Thyroid gland (tissue), 4 donors: ENCODE results near the gene ACVR1.

ENCODE experiments used
- CTCF ChIP-seq, 6 experiments: fragments of 200-600 bp in 3 of 6; fragments of 450-650 bp in 3 of 6; sonication (generic) in 3 of 6; IDR thresholded peaks; one replicate each; pipeline ENCODE4 v1.5.1; 2016 to 2019; ENCODE audit warnings: antibody characterized with exemption in 6 of 6, mild to moderate bottlenecking in 2 of 6, inconsistent platforms in 1 of 6, moderate library complexity in 1 of 6
- POLR2A ChIP-seq, 2 donors: fragments of 450-650 bp; IDR thresholded peaks; one replicate each; pipeline ENCODE4 v1.6.1; 2017; ENCODE audit warnings: antibody characterized with exemption in 2 of 2, mild to moderate bottlenecking in 2 of 2, moderate library complexity in 1 of 2

DNA sequence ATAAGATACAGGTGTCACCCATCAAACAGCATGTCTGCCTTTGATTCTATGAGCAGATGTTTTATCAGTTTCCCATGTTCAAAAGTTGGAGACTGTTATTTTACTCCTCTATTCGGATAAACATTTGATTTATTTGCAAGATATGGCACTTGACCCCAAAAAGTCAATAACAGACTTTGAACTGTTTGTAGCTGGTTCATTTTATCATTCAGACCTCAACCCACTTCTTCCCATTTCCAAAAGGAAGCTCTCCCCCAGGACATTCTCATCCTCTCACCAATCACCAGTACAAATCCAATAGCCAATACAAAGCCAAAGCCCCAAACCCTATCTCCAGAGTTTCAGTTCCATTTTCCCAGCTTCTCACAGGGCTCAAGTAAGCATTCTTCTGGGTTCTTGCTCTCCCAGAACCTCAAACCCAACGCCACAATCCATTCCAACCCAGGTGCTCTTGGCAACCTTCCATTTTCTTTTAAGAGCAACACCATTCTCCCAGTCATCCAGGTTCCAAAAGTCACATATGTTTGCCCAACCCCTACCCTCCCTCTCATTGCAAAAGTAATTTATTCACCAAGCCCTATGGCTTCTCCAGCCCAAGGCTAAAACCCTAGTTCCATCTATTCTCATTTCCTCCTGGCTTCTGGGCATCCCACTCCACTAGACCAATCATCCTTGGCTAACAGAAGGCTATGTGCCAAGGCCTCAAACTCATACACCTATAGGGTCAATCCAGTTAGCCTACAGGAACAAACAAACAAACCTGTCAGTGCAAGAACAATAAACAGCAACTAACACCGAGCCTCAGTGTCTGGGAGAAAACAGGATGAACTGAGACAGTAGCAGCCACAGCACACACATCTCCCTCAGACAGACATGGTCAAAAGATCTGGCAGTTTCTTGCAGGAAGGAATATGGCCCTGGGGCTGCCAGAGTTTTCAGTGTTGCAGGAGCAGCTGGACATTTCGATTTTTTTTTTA lies 9.2 kb downstream of the ACVR1 start:
- no peak for TF ChIP-seq CTCF (IDR thresholded peaks at IDR 0.05)
- TF ChIP-seq POLR2A (IDR thresholded peaks at IDR 0.05) = no peak
